GM19328 (cell line): ENCODE measurements around the gene GGA3.
"Not testable (repeated sequence)": the region's sequence is repeated elsewhere in the genome, so short reads cannot be mapped to it uniquely, and the experiment has no call there.

Experiments used
- ATAC-seq: cut with Tn5 transposase; IDR thresholded peaks from one replicate; pipeline ENCODE4 v1.9.1; 2021; ENCODE audit warnings: mild to moderate bottlenecking, moderate library complexity; ENCODE audit not compliant: unreplicated experiment

GGA3 gene, protein sequence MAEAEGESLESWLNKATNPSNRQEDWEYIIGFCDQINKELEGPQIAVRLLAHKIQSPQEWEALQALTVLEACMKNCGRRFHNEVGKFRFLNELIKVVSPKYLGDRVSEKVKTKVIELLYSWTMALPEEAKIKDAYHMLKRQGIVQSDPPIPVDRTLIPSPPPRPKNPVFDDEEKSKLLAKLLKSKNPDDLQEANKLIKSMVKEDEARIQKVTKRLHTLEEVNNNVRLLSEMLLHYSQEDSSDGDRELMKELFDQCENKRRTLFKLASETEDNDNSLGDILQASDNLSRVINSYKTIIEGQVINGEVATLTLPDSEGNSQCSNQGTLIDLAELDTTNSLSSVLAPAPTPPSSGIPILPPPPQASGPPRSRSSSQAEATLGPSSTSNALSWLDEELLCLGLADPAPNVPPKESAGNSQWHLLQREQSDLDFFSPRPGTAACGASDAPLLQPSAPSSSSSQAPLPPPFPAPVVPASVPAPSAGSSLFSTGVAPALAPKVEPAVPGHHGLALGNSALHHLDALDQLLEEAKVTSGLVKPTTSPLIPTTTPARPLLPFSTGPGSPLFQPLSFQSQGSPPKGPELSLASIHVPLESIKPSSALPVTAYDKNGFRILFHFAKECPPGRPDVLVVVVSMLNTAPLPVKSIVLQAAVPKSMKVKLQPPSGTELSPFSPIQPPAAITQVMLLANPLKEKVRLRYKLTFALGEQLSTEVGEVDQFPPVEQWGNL

GRCh38 chr17:75261336-75262111 lies at the start of gene GGA3, which contains the start of gene MRPS7:
GGA3 (minus strand) TSS chr17:75261606; CDS start chr17:75261587, 19 bp downstream.
MRPS7 (plus strand) TSS chr17:75261879; CDS start chr17:75261901, 22 bp downstream.
- peak; percentile 79 for ATAC-seq

DNA sequence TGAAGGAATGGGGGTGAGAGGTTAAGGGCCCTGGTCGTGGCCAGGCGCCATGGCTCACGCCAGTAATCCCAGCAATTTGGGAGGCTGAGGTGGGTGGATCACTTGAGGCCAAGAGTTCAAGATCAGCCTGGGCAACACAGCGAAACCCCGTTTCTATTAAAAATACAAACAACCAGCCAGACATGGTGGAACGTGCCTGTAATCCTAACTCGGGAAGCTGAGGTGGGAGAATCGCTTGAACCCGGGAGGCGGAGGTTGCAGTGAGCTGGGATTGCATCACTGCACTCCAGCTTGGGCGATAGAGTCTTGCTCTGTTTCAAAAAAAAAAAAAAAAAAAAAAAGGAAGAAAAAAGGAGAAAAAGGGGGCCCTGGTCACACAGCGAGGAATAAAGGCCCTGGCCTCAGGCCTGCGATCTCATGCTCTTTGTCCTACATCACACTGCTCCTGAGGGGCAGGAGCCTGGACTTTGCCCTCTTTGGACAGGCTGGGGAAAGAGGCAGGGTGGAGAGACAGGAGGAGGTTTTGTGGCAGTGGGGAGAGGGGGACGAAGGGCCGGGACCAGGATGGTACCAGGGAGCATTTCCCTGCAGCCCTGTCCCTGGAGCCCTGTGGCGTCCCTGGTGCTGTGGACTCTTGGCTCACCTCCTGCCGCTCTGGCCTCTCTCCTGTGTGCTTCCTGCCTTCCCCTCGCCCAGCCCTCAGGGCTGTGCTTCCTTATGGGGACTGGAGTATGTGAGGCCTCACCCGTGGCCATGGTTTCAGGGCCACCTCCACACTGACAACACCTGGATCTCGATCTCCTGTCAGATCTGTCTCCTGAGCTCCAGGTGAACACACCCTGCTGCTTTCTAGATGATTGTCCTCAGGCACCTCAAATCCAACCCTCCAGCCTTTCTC lies 47.6 kb upstream of the GGA3 start:
- no peak for ATAC-seq

GRCh38 chr17:75307957-75308731 lies 46.7 kb upstream of the GGA3 start:
- ATAC-seq = no peak

DNA sequence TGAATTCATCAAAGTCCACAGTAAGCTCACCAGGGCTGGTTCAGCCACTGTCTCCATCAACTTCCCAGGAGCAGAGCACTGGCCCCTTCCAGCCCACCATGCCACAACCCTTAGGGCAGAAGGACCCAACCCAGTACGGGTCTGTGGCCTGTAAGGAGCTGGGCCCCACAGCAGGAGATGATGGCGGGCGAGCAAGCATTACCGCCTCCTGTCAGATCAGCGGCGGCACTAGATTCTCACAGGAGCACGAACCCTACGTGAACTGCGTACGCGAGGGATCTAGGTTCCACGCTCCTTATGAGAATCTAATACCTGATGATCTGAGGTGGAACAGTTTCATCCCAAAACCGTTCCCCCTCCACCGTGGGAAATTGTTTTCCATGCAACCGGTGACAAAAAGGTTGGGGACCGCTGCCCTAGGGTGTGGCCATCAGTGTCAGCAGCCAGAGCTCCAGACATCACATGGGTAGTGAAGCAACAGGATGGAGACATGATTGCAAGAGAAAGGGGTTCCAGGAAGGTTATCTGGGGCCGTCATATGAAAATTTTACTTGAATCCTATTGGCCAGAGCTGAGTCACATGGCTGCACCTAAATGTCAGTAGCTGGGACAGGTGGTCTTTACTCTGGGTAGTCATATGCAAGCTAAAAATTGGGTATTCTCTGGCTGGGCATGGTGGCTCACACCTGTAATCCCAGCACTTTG lies 40.2 kb upstream of the GGA3 start:
- no peak for ATAC-seq

- ATAC-seq = no peak
Observed at GRCh38 chr17:75301049-75301448, 39.6 kb upstream of the GGA3 start.

GRCh38 chr17:75300280-75300679 lies 38.9 kb upstream of the GGA3 start:
- ATAC-seq = no peak

GRCh38 chr17:75295201-75296158 lies 34.1 kb upstream of the GGA3 start:
- ATAC-seq = peak; percentile 49

- ATAC-seq = not testable (repeated sequence)
Observed at GRCh38 chr17:75292810-75293448, 31.5 kb upstream of the GGA3 start.

- ATAC-seq = no peak
Observed at GRCh38 chr17:75289832-75290337, 28.5 kb upstream of the GGA3 start.

DNA sequence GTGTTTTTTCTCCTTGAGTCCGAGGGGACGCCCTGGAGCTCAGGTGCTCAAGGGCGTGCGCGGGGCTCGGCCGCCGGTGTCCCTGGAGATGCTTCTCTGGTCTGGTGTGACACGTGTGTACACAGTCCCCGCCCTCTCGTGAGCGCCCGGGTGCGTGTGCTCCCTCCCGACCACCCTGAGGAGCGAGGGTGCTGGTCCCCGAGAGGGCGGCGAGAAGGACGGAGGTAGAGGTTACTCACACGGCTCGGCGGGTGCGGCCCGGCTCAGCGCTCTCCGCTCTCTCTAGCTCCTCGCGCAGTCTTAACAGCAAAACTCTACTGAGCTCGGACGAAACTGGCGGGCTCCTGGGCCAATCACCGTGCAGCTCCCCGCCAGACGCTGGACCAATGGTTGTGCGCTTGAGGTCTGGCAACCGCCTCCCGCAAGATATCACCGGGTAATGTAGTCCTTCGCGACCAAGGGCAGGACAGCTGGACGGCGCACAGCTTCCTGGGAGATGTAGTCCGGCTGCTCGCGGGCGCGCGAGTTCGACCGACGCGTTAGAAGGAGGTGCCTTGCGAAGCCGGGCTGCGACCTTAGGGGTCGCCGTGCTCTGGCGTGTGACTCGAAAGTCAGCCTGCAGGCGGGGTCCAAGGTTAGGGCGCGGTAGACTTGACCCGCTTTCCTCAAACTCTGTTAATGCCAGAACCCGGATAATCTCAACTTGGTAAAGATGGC lies 27.9 kb upstream of the GGA3 start, which contains the start of gene SLC25A19:
TSS of gene SLC25A19 (minus strand) at position 319 of the 717 bp plus-strand sequence. CDS start 2,669 bp downstream, outside the sequence.
- peak; percentile 88 for ATAC-seq

DNA sequence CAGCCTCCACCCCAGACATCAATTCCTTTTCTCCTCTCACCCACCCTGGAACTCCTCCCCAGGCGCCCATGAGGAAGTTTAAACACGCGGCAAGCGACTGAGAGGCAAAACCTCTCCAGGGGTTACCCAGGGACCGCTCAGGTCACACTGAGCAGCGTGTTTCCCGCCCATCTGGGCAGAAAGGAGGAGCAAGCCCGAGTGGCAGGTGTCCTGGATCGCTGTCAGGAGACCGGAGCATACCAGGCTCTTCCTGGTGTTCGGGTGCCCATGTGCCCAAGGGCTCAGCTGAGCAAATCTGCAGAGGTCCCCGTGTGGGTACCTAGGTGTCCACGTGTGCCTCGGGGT lies 27.3 kb upstream of the GGA3 start:
- peak; percentile 7 for ATAC-seq

GRCh38 chr17:75288359-75288758 lies 27.0 kb upstream of the GGA3 start:
- no peak for ATAC-seq

- no peak for ATAC-seq
Observed at GRCh38 chr17:75287221-75287620, 25.8 kb upstream of the GGA3 start.

DNA sequence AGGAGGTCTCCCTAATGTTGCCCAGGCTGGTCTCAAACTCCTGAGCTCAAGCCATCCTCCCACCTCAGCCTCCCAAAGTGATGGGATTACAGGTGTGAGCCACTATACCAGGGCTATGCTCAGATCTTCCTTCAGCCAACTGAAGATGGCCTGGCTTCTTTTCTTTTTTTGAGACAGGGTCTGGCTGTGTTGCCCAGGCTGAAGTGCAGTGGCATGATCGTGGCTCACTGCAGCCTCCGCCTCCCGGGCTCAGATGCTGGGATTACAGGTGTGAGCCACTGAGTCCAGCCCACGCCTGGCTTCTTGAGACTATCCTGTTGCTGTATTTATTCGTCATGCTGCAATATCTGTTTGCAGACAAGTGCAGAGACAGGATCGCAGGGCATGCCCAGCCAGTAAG lies 23.7 kb upstream of the GGA3 start:
- no peak for ATAC-seq

DNA sequence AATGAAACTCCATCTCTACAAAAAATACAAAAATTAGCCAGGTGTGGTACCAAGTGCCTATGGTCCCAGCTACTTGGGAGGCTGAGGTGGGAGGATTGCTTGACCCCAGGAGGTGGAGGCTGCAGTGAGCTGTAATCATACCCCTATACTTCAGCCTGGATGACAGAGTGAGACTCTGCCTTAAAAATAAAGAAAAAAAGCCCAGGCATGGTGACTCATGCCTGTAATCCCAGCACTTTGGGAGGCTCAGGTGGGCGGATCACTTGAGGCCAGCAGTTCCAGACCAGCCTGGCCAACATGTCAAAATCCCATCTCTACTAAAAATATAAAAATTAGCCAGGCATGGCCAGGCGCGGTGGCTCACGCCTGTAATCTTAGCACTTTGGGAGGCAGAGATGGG lies 18.8 kb upstream of the GGA3 start:
- ATAC-seq = not testable (repeated sequence)

DNA sequence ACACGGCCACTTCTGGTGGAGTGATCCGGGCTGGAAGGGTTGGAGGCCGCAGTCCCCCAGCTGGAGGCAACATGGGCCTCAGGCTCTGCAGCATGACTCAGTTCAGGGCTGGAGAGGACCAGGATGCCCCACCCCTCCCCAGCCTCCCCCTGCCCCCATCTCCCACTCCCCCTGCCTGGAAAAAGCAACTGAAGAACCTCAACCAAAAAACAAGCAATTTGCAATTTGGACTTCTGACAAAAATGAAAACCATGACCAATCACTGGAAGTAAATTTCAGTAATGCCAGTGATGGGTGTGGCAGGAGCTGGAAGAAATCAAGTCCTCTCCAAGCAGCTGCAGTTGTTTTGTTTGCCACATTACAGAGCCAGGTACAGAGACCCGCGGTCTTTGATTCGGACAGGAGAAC lies 16.3 kb upstream of the GGA3 start:
- ATAC-seq = no peak
